DMS 273 (cell line): Measurements from ENCODE around the gene PNPLA2.

Experiments
- DNase-seq: peaks from one replicate; lab custom pipeline; 2025; ENCODE audit not compliant: unreplicated experiment; lab: John Stamatoyannopoulos, UW

The PNPLA2 gene

GRCh38 chr11:829176-829846 is 10.6 kb downstream of the PNPLA2 start:
- DNase-seq: no peak

- DNase-seq: no peak
Measured at GRCh38 chr11:829847-830294, 11.2 kb downstream of the PNPLA2 start.

DNA sequence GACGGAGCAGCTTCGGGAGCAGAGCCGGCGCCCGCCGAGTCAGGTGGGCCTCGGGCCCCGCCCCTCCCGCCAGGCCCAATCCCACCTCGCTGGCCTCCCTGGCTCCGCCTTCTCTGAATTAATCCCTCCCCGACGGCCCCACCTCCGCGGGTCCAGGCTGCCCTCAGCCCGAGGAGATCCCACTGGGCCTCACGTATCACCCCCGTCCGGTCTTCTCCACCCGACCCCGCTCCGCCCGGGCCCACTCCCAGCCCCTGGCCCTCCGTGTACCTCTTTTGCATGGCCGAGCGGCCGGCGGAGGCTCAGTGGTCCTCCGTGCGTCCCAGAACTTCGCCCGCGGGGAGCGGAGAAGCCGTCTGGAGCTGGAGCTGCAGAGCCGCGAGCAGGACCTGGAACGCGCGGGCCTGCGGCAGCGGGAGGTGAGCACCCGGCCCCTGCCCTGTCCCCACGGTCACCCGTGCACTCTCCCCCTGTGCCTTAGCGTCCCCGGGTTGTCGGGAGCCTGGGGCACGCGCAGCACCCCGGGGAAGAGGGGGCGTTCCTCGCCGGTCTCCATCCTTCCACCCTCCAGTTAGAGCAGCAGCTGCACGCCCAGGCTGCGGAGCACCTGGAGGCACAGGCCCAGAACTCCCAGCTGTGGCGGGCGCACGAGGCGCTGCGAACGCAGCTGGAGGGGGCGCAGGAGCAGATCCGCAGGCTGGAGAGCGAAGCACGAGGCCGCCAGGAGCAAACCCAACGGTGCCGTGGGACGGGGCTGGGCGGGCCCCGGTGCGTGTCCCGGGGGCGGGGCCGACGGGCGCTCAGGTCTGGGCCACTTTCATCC is 11.8 kb downstream of the PNPLA2 start:
- DNase-seq: no peak

DNA sequence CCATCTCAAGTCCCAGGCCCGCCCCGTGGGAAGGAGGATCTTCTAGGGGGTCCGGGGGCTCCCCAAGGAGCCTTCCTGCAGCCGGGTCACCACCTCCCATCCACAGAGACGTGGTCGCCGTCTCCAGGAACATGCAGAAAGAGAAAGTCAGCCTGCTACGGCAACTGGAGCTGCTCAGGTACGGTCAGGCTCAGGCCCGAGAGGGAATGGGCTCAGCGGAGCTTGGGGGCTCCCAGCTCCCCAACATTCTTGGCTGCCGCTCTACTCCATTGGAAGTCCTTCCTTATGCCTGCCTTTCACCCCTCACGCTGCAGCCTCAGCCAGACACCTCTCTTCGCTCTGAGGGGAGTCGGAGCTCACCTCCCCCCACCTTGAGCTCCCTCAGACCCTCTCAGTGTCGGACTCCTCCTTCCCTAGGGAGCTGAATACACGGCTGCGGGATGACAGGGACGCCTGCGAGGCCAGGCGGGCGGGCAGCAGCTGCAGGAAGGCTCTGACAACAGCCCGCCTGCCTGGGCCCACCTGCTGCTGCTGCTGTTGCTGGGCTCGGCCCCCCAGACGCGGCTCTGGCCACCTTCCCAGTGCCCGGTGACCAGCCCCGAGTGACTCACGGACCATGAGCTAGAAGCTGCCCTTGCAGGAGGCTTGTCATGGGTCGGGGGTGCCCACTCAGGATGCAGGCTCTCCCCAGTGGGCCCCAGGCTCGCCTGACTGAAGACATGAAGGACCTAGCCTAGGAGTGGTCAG is 12.6 kb downstream of the PNPLA2 start:
- no peak for DNase-seq

DNA sequence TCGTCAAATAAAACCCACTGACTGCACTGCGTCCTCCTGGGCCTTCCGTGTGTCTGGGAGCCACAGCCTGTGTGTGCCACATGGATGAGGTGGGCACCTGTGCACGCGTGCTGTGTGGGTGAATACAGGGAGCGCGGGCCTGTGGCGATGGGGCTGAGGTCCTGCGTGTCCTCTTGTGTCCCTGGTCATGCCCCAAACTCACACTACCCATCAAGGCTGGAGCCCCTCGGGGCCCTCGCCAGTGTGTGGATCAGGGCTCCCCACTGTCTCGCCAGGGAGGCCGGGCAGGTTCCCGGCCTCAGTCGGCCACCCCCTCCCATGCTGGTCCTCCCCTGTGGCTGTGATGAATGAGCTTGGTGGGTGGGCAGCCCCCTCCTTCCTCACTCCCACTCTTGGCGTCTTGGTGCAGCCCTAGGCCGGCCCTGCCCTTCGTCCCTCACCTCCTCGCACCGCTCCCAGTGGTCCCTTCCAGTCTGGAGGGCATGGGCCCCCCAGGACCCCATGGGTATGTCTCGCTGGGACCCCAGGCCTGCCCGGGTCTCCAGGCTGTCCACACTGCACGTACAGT is 13.3 kb downstream of the PNPLA2 start:
- DNase-seq: no peak

DNA sequence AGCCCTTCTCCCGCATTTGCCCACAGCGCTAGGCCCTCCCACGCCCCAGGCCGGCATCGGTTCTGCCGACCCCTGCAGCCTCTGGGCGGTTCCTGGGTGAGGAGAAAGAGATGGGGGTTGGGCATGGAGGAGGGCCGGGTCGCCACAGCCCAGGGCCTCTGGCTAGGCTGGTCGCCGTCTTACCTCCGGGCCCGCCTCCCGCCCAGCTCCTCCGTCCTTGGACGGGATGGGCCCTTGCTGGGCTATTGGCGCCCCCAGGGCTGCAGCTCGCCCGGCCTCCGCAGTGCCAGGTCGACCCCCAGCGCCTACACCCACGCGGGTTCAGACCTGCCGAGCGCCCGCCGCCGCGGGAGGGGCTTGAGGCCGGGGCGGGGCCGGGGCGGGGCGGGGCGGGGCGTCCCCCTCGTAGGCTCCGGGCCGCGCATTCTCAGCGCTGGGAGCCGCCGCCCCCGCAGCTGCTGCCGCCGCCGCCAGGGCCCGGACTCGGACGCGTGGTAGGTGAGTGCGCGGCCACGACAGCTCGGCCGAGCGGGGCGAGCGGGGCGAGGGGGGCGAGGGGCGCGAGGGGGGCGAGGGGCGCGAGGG is 13.9 kb downstream of the PNPLA2 start, which contains the start of gene CD151:
TSS of gene CD151 (plus strand) at position 424 of the 585 bp plus-strand sequence. CDS start 3,118 bp downstream, outside the sequence.
- peak; percentile 83 for DNase-seq

- peak; percentile 71 for DNase-seq
Measured at GRCh38 chr11:833114-833791, 14.5 kb downstream of the PNPLA2 start.

DNA sequence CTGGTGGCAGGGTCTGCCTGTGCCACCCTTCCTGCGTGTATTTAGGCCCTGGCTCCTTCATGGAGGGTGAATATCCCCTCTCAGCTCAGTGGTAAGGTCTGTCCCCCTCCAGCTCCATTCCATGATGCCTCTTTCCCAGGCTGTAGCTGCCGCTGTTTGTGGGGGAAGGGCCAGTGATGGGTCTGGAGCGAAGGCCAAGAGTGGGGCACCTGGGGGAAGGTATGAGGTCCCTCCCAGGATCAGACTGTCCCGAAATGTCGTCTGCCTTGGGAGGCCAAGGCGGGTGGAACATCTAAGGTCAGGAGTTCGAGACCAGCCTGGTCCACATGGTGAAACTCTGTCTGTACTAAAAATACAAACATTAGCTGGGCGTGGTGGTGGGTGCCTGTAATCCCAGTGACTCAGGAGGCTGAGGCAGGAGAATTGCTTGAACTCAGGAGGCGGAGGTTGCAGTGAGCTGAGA is 15.2 kb downstream of the PNPLA2 start:
- no peak for DNase-seq

GRCh38 chr11:834371-835316 is 15.9 kb downstream of the PNPLA2 start:
- peak; percentile 82 for DNase-seq

- DNase-seq: no peak
Measured at GRCh38 chr11:836274-836673, 17.6 kb downstream of the PNPLA2 start.

DNA sequence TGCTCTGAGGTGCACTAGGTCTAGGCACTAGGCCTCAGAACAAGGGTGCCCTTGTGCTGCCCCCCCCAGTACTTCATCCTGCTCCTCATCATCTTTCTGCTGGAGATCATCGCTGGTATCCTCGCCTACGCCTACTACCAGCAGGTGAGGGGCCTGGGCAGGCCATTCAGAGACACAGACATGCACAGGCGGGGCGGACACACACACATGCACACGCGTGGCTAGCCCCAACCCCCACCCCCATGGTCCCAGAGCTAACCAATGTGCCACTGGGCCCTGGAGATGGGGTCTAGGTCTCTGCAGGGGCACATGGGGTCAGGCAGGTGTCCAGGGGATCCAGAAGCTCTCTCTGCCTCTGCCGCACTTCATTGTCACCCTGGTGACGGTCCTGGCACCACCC is 18.0 kb downstream of the PNPLA2 start:
- DNase-seq: no peak

DNA sequence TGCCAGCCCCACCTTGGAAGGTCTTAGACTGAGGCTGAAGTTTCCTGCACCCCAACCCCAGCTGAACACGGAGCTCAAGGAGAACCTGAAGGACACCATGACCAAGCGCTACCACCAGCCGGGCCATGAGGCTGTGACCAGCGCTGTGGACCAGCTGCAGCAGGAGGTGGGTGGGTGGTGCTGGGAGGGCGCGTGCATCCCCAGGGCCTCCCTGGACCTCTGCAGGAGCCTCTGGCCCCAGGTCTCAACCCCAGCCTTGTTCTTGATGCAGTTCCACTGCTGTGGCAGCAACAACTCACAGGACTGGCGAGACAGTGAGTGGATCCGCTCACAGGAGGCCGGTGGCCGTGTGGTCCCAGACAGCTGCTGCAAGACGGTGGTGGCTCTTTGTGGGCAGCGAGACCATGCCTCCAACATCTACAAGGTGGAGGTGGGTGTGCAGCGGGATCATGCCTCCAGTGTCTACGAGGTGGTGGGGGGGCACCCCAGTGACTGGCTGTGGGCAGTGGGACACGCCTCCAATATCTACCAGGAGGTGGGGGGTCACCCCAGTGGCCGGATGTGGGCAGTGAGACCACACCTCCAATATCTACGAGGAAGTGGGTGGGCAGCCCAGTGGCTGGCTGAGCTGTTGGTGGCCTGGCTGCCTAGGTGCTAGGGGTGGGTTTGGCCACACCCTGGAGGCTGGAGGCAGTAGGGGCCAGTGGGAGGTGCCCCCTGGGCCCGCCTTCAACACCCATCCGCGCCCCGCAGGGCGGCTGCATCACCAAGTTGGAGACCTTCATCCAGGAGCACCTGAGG is 18.7 kb downstream of the PNPLA2 start:
- DNase-seq: no peak

GRCh38 chr11:837990-838307 is 19.2 kb downstream of the PNPLA2 start:
- no peak for DNase-seq

- DNase-seq: peak; percentile 93
Measured at GRCh38 chr11:838441-839279, 19.9 kb downstream of the PNPLA2 start.

- no peak for DNase-seq
Measured at GRCh38 chr11:839280-839623, 20.5 kb downstream of the PNPLA2 start.

DNA sequence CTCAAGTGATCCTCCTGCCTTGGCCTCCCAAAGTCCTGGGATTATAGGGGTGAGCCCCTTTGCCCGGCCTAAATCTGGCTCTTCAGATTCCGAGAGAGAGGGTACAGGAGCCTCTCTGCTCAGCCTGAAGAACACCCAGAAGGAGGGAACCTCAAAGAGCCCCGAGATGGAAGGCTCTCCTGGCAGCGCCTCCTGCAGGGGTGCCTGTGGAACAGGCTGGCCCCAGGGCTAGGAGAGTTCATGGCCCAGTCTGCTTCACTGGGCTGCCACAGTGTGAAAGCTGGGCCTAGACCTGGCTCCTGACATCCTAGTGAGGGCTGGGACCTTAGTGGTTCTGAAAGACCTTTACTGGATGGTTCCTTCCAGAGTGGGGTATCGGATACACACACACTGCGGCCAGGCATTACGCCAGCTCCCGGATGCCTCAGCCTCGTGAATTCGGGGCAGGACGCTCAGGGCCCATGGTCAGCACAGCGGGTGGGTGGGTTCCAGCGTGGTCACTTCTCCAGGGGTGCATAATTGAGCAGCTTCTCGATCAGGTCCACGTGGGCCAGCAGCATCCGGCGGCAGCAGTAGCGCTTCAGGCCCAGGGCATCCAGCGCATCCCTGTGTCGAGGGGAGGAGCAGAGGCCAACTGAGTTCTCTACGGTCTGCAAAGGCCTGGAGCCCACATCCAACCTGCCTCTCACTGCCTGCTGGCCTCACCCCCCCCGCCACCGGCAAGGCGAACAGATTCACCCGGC is 21.3 kb downstream of the PNPLA2 start:
- DNase-seq: no peak

DNA sequence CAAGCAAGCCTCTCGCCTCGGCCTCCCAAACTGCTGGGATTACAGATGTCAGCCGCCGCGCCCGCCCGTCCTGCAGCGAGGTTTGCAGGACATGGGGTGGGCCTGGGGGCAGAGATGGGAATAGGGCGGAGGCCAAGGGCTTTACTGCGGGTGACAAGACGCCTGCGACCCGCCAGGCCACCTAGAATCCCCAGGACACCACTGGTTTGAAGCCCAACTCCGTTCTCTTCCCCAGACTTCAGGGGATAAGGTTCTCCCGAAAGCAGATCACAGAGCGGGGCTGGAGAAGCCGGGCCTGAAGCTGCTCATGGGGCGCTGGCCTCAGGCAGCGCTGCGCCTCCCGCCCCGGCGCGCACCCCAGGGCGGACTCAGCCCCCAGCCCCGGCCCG is 23.3 kb downstream of the PNPLA2 start:
- no peak for DNase-seq
